Measurements from ENCODE around the gene FBXO21. TPM values are rescaled to one million over a fixed set of nuclear protein-coding genes. Genes with fewer than 3 reads are reported as not detected.
A peak's percentile ranks its signal among the peaks of the same experiment; 100 is the strongest.

Gene FBXO21
- total and polyA plus RNA-seq, 2 of the 13 experiments (the other 11 are each of a cell fraction or from before 2014, with no cell fraction given): 15.6 to 32.5 TPM

GRCh38 chr12:117155278-117156060 lies 34.8 kb downstream of the FBXO21 start (continued):
- TF ChIP-seq DMTF1 (CRISPR knock-in tag; IDR thresholded peaks at IDR 0.05): no peak
- 0 out of 2 replicates have a peak, but pooled peaks have one; percentile 62 for TF ChIP-seq AKAP8 (CRISPR knock-in tag; IDR thresholded peaks at IDR 0.05)
- peak; percentile 25; the same call in 1 of the 2 replicates for TF ChIP-seq ZFY (CRISPR knock-in tag; IDR thresholded peaks at IDR 0.05)
- 0 out of 2 replicates have a peak, but pooled peaks have one; percentile 49 for TF ChIP-seq SMAD3 (CRISPR knock-in tag; IDR thresholded peaks at IDR 0.05)
- peak; percentile 74; the same call in 1 of the 2 replicates for TF ChIP-seq SP5 (CRISPR knock-in tag; IDR thresholded peaks at IDR 0.05; ENCODE audit: borderline replicate concordance, low read depth)
- peak; percentile 65; the same call in 1 of the 2 replicates for TF ChIP-seq ZGPAT (CRISPR knock-in tag; IDR thresholded peaks at IDR 0.05)
- TF ChIP-seq ZNF747 (CRISPR knock-in tag; IDR thresholded peaks at IDR 0.05; ENCODE audit: borderline replicate concordance): peak; percentile 68
- no peak for TF ChIP-seq ZNF333 (CRISPR knock-in tag; IDR thresholded peaks at IDR 0.05; ENCODE audit: borderline replicate concordance)
- no peak for TF ChIP-seq HNRNPH1 (optimal IDR thresholded peaks at IDR 0.05; ENCODE audit: low read depth, low read length)
- no peak for TF ChIP-seq REST (IDR thresholded peaks at IDR 0.05; ENCODE audit: borderline replicate concordance in 1 of 2, low read depth in 1 of 2, low read length in 2 of 2)
- no peak for TF ChIP-seq ZBTB25 (CRISPR knock-in tag; IDR thresholded peaks at IDR 0.05)
- no peak for TF ChIP-seq NONO (IDR thresholded peaks at IDR 0.05)
- TF ChIP-seq NONO (CRISPR knock-in tag; conservative IDR thresholded peaks at IDR 0.05): 0 out of 2 replicates have a peak, but pooled peaks have one; percentile 36
- no peak for TF ChIP-seq ZNF761 (CRISPR knock-in tag; conservative IDR thresholded peaks at IDR 0.05)
- no peak for TF ChIP-seq CREBL2 (CRISPR knock-in tag; IDR thresholded peaks at IDR 0.05; ENCODE audit: borderline replicate concordance)
- TF ChIP-seq REPIN1 (CRISPR knock-in tag; IDR thresholded peaks at IDR 0.05; ENCODE audit: borderline replicate concordance, low read depth): peak; percentile 37; the same call in 1 of the 2 replicates
- no peak for TF ChIP-seq ZNF468 (CRISPR knock-in tag; IDR thresholded peaks at IDR 0.05)
- no peak for TF ChIP-seq U2AF1 (optimal IDR thresholded peaks at IDR 0.05; ENCODE audit: low read depth, low read length)
- no peak for TF ChIP-seq SIN3A (IDR thresholded peaks at IDR 0.05; ENCODE audit: borderline replicate concordance, low read depth, low read length)
- no peak for TF ChIP-seq SMYD3 (CRISPR knock-in tag; IDR thresholded peaks at IDR 0.05)

All from HepG2 (cell line).